Right ventricle myocardium inferior (tissue), 1 donor: ENCODE results near the gene EPS8. TPM values are rescaled to one million over a fixed set of nuclear protein-coding genes. Genes with fewer than 3 reads are reported as not detected.

Source experiments
- ATAC-seq: fragments of 200-7000 bp; cut with Tn5 transposase; one replicate; pipeline ENCODE4 v1.9.1; 2020; ENCODE audit warnings: mild to moderate bottlenecking, moderate library complexity
- DNase-seq: peaks from one replicate; pipeline ENCODE4 v3.0.0; 2021; ENCODE audit errors: missing footprints
- intact Hi-C: fragments of 100-400 bp; cut with DNase I; formaldehyde crosslinking; loops from one replicate; pipeline ENCODE4 v1.11.0; 2022
- total RNA-seq: library from RNA; stranded (reverse); fragmentation: NEBNext Ultra II Directional; extraction: Animal tissue kit (Norgen Biotek cat#: 25700); gene quantifications from one replicate; pipeline ENCODE4 v1.2.1, GENCODE V29; 2021
- donor health status: DM: no; HTN: yes; CAD: no; lungs with severe emphysema.

EPS8 gene
- total RNA-seq, 1 donor from 2014 or later, result 20.7 TPM

DNA sequence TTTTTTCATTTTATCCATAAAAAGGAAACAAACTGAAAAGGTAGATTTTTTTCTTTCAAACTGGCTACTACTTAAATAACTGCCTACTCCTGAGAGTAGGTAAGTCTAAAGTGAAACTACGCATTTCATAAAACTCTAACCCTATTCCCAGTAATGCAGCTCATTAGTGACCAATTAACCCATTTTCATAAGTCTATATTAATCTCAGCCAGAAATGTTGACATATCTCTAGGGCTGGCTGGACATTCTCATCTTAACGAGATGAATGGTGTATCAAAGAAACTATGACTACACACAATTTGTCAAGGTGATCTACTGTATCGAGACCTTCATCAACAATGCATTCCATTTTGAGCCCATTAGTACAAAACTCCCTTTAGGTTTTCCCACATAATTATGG, 57.2 kb downstream of the EPS8 start:
- ATAC-seq (no peak), DNase-seq (no peak)
- intact Hi-C loops, result loop anchor here (10.0 kb wide), 1 partner anchor 67 kb away; no protein-coding TSS in a partner anchor

DNA sequence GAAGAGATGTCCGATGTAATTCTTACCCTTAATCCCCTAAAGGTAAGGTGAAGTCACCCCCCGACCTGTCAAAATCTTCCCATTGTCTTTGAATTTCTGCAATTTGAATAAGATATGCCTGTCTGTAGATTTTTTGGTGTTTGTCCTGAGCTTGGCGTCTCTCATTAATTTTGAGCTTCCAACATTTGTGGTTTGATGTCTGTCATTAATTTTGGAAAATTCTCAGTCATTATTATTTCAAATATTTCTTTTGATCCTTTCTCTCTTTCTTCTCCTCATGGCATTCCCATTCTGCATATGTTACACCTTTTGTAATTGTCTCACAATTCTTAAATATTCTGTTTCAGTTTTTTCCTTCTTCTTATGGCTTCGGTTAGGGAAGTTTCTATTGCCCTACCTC, 60.1 kb downstream of the EPS8 start:
- ATAC-seq (no peak), DNase-seq (no peak)
- intact Hi-C loops, result no loop called here

DNA sequence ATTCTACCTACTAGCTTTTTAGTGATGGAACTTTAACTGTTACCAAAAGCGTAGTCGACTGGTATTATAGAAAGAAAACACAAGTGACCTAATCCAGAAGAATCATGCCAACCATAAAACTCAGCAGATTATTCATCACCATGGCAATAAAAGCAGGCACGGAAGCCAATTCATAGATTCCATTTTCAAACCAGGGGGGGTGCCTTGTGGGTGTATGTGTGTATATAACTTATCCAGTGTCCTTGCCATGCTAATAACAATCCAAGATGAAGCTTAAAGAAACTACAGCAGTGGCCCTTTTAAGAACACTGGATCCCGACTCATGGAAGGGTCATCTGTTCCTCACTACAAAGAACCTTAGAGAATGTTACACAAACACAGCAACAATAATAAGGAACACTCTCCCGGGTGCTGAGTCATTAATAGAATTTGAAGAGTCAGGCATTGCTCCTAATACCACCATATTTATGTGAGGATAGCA, 61.0 kb downstream of the EPS8 start:
- ATAC-seq, result no peak
- intact Hi-C loops, result no loop called here

DNA sequence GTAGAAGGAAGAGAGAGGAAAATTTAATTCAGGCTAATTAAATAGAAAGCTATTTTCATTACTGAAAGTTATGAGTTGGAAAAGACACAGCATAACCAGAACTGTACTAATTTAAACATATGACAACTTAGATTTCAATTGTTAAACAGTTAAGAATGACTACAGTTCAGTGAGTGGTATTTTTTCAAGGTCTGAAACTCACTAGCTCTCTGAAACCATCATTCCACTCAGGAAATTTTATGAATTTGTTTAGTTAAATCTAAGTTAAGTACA, 62.4 kb downstream of the EPS8 start:
- ATAC-seq, result no peak
- DNase-seq, result no peak
- intact Hi-C loops, result no loop called here

More for the DNA sequence above, 61.0 kb downstream of the EPS8 start:
- no peak for DNase-seq

DNA sequence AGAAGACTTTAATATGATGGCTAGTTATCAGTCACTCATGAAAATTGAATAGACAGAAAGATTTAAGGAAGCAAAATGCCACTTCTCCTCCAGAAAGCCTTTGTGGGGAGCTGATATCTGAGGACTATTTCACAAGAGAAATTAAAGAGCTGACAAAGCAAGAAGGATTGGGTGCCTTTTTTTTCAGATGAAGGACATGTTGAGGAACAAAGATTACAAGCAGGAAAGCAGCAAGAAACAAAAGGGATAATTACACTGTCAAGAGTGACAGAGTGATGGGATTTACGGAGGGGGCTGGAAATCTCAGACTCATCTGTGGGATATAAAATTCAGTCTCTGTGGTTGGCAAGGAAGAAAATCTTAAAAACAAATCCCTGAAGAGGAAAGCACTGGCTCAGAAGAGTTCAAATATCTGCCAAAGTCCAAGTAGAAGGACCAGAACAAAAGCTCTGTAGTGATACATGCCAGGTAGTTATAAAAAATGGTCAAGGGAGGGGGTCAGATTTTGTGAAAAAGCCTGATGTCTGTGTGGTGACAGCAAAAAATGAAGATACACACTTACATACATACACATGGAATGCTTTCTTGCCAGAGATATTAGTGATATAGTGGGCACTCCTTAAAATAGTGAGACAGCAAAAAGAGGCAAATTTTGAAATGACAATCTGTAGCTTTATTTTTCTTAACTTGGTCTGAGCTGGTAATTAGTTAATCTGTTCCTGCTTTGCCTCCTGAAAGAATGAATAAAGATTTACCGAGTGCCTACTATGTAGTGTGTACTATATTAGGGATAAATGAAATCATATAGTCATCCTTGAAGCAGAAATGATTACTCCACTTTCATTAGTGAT, 62.9 kb downstream of the EPS8 start:
- ATAC-seq (peak; percentile 37), DNase-seq (no peak)
- intact Hi-C loops, result no loop called here

DNA sequence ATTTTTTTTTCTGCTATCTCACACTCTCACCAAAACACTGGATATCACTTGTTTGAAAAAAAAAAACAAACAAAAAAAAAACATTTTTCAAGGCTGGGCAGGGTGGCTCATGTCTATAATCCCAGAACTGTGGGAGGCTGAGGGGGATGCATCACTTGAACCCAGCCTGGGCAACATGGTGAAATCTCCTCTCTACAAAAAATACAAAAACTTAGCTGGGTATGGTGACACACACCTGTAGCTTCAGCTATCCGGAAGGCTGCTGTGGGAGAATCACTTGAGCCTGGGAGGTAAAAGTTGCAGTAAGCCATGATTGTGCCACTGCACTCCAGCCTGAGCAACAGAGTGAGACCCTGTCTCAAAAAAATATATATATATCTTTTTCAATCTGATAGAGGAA, 66.2 kb downstream of the EPS8 start:
- intact Hi-C loops, result no loop called here
- no peak for DNase-seq
- ATAC-seq, result no peak

DNA sequence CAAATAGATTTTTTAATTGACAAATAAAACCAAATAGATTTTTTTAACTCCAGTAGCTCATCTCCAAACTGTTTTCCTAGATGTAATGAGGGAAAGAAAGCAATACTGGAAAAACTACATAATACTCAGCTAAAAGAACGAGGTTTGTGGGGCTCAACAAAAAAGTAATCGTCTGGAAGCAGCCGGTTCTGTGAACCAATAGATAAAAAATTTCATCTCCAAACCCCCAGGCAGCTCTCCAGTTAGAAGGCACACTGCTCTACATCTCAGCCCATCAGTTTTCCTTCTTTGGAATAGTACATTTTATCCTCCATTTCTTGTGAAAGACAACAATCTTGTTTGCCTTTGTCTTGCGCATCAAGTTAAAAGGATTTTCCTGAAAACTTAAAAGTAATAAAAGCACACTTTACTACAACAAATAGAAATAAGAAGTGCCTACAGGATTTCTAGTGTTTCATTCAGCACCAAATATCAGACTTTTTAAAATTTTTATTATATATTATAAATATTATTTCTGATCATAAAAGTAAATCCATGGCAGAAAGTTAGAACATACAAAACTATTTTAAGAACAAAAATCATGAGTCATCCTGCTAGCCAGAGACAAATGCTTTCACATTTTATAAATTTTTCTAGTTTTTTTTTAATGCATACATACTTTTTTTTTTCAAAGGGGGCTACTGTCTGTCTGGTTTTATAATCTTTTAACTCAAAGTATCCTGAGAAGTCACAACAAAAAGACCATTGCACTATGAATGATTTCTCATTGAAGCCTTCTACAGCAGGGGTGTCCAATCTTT, 67.7 kb downstream of the EPS8 start:
- intact Hi-C loops, result no loop called here
- DNase-seq (no peak), ATAC-seq (no peak)

DNA sequence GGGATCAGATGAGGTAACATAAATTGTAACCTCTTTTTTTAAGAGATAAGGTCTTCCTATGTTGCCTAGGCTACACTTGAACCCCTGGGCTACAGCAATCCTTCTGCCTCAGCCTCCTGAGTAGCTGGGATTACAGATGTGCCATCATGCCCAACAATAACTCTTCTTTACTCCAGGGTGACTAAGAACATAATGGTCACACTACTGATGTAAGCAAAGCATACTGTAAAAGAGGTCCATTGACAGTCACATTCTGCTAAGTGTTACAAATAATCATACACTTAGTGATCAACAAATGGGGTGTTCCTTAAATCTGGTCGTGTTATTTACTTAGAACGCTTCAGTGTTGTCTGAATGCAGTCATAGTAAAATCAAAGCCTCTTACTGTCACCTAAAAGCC, 68.9 kb downstream of the EPS8 start:
- no peak for DNase-seq
- intact Hi-C loops, result no loop called here
- ATAC-seq, result peak; percentile 26

DNA sequence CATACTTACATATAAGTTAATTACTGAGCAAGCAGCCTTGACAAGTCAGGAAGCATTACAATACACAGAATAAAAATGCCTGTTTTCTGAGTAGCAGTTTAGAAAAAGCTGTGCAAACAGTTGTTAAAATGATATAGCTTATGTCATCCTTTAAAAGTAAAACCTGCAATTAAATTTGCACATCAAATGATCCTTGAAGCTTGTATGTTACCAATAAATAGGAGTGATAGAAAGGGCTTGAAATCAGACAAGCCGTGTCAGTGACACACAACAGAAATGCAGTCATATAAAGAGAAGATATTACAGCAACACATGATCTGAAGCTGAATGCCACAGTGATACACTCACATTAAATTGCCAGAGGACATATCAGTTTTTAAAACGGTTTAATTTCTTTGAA, 70.0 kb downstream of the EPS8 start:
- intact Hi-C loops, result no loop called here
- no peak for DNase-seq
- ATAC-seq, result no peak

DNA sequence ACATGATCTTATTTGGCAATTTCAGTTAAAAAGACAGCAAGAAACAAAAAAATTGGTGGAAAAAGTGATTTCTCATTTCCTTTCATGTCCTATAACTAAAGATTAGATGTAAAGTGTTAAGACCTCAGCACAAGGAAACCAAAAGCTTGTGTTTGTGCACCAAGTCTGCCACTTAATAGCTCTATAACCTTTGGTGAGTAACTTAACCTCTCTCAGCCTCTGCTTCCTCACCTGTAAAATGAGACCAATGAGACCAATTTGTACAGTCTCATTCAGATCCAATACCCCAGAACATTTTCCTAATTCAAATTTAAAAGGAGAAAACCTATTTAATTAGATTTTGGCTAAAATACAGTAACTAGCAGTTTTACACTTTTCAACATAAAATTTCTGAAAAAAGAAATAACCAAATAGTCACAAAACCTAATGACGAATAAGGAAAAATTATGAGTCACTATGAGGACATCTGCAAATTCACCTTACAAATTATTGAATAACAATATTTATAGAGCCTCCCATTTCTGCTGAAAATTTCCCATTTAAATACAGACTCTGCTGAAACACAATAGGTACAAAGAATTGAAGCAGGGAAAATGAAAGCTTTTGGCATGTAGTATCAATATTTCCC, 71.1 kb downstream of the EPS8 start:
- intact Hi-C loops, result no loop called here
- DNase-seq (no peak), ATAC-seq (no peak)

DNA sequence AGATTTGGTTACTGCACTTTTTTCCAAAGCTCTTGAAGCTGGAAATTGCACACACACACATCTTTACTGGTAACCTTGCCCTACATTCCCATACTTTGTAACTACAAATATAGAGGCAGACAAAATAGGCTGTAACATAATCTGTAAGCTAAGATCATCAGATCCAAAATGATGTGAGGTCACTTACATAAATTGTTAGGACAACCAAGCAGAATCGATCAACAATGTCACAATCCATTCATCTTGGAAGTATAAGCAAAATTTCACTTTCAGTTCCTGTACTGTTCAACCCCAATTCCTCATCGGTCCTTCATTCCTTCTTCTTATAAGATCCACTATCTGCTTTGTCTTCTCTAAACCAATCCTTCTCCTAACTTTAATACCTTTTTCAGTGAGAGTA, 72.6 kb downstream of the EPS8 start:
- intact Hi-C loops, result no loop called here
- ATAC-seq, result no peak
- DNase-seq, result no peak

DNA sequence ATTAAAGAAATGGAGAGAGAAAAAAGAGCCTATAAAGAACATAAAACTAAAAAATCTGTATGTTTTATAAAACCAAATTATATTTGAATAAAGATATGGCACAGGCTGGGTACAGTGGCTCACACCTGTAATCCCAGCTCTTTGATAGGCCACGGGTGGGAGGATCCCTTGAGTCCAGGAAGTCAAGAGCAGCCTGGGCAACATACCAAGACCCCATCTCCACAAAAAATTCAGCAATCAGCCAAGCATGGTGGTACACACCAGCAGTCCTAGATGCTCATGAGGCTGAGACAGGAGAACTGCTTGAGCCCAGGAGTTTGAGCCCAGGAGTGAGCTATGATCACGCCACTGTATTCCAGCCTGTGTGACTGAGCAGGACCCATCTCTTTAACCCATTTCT, 74.9 kb downstream of the EPS8 start:
- ATAC-seq (no peak), DNase-seq (no peak)
- intact Hi-C loops, result no loop called here

DNA sequence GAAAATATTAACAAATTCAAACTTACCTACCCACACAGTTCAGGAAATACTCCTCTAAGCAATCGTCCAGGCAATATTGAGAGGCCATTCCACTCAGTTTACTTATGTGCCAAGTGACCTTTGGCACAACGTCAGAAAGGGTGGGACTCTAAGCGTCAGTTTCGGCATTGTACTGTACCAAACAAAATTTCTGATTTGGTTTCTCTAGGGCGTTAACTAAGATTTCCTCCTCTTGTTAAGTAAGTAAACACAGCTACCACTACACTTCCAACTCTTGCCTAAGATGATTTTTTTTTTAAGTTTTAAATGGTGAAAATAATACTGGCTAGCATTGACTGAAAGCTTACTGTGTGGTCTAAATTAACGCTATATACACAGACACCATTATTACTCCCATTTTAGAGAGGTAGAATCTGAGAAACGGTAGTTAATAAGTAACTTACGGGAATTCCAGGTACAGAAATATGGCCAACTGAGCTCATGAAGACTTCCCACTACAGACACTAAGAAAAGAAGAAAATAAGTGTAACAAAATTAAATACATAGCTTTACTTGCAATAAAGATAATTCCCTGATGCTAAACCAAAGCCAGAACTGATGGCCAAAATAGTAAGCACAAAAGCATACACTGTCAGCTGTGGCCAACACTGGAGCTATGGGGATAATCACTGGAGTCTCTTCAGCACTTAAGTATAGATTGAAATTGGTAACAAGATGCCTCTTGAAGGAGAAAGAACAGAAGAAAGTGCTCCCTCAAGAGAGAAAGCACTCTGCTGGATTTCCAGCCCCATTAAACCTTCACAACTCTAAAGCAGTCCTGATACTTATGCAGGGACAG, 76.1 kb downstream of the EPS8 start:
- ATAC-seq (peak; percentile 79), DNase-seq (no peak)
- intact Hi-C loops, result no loop called here

DNA sequence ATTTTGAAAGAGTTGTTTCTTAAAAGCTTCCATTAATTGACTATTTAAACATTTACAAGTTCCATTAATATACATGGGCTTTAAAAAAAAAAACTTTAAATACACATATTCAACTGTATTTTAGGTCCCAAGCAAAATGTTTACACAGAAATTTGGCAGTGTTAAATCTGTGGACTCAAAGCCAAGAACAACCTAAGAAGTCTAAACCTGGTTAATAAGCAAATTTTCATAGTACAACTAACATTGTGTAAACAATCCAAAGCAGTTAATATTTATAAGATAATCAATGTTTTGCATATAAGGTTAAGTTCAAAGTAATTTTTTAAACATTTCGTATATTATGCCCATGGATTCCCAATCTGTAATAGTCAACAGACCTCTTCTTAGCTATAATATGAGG, 77.0 kb downstream of the EPS8 start:
- intact Hi-C loops, result no loop called here
- ATAC-seq (no peak), DNase-seq (no peak)

DNA sequence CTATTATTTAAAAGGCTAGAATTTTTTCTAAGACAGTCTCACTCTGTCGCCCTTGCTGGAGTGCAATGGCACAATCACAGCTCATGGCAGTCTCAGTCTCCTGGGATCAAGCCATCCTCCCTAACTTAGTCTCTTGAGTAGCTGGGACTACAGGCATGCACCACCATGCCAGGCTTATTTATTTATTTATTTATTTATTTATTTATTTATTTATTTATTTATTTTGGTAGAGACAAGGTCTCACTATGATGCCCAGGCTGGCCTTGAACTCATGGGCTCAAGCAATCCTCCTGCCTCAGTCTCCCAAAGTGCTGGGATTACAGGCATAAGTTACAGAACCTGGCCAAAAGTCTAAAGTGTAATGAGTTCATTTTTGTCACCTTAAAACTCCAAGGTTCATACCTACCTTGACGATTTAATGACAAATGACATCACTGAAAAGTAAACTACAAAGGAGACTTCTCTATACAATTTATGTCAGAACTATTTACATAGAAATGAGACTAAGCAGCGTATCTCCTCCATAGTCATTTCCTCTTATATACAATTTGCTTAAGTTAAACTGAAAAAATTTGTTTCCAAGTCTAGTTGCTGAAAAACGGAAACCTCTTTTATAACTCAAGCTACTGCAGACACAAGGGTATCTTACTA, 78.2 kb downstream of the EPS8 start:
- ATAC-seq, result no peak
- no peak for DNase-seq
- intact Hi-C loops, result no loop called here

DNA sequence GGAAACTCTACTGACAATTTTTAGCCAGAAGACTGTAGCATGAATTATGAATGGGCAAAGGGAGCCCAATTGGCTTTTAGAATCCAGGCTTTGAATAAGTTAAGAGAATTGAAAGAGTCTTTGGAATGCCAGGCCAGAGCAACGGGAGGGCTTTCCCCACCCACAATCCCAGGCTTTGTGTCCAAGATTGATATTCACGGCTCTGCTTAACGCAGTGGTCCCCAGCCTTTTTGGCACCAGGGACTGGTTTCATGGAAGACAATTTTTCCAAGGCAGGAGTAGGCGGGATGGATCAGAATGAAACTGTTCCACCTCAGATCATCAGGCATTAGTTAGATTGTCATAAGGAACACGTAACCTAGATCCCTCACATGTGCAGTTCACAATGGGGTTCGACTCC, 79.6 kb downstream of the EPS8 start:
- ATAC-seq, result no peak
- DNase-seq, result no peak
- intact Hi-C loops, result loop anchor here (10.0 kb wide), 1 partner anchor 115 kb away; no protein-coding TSS in a partner anchor

DNA sequence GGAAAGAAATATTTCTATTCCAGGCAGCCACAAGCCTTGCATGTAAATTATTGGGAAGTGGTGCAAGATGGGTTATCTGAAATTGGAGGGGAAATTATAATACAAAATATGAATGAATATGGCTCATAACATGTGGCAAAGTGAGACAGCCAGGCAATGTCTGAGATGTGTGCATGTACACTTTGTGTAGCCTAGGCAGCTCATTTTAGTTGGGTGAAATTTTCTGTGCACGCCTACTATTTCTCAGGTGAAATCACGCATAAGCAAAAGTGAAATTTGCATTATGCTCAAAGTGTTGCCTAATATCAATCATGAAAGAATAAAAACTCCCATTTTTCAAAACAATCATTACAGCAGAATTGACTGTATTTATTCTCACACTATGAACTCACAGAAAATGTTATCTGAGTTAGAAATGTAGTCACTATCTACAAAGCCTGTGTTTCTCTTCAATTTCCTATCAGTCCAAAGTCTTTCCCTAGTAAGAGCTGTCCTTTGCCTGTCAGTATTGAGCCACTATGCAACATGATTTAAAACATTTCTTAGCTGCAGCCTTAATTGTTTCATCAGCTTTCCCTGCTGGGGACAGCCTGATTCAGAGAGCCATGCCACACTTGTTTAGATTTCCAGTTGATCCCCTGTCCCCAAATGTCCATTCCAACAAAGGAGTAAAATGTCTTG, 80.7 kb downstream of the EPS8 start:
- DNase-seq (no peak), ATAC-seq (no peak)
- intact Hi-C loops, result loop anchor here (10.0 kb wide), 1 partner anchor 114 kb away; no protein-coding TSS in a partner anchor
